D721Med (cell line): ENCODE data around the gene SENP7.
A peak's percentile ranks its signal among the peaks of the same experiment; 100 is the strongest.

Experiments
- DNase-seq: peaks from one replicate; pipeline ENCODE4 v3.0.0; 2011; ENCODE audit warnings: low spot score; ENCODE audit not compliant: insufficient read length
- FAIRE-seq: peaks from 2 replicates; lab custom pipeline; 2011; peaks lifted over from hg19 to GRCh38; lab: Jason Lieb, UNC
- CTCF ChIP-seq: IDR thresholded peaks from 2 replicates; pipeline ENCODE4 v1.5.1; 2012; ENCODE audit warnings: mild to moderate bottlenecking, control low read depth; ENCODE audit not compliant: insufficient read depth; ENCODE audit errors: missing control alignments

Gene SENP7

GRCh38 chr3:101387351-101387750, 125.7 kb downstream of the SENP7 start:
- FAIRE-seq, result no peak
- no peak for DNase-seq
- TF ChIP-seq CTCF, result no peak

GRCh38 chr3:101384426-101384825, 128.6 kb downstream of the SENP7 start:
- no peak for TF ChIP-seq CTCF
- FAIRE-seq (no peak), DNase-seq (no peak)

- no peak for DNase-seq
- FAIRE-seq, result no peak
- no peak for TF ChIP-seq CTCF
Measured at GRCh38 chr3:101383656-101384055, 129.4 kb downstream of the SENP7 start.

- TF ChIP-seq CTCF, result no peak
- FAIRE-seq (no peak), DNase-seq (no peak)
Measured at GRCh38 chr3:101383156-101383575, 129.8 kb downstream of the SENP7 start.

GRCh38 chr3:101381809-101382208, 131.2 kb downstream of the SENP7 start:
- TF ChIP-seq CTCF, result peak; percentile 71
- DNase-seq (no peak), FAIRE-seq (no peak)

GRCh38 chr3:101379658-101380376, 133.2 kb downstream of the SENP7 start:
- no peak for TF ChIP-seq CTCF
- DNase-seq (no peak), FAIRE-seq (no peak)

GRCh38 chr3:101377796-101378195, 135.2 kb downstream of the SENP7 start:
- no peak for TF ChIP-seq CTCF
- FAIRE-seq (no peak), DNase-seq (no peak)
